HG03521 (cell line): Measurements from ENCODE around the gene TTC21A.

Experiments used
- ATAC-seq: cut with Tn5 transposase; IDR thresholded peaks from one replicate; pipeline ENCODE4 v1.9.1; 2021; ENCODE audit warnings: mild to moderate bottlenecking, moderate library complexity; ENCODE audit not compliant: unreplicated experiment

The TTC21A gene

DNA sequence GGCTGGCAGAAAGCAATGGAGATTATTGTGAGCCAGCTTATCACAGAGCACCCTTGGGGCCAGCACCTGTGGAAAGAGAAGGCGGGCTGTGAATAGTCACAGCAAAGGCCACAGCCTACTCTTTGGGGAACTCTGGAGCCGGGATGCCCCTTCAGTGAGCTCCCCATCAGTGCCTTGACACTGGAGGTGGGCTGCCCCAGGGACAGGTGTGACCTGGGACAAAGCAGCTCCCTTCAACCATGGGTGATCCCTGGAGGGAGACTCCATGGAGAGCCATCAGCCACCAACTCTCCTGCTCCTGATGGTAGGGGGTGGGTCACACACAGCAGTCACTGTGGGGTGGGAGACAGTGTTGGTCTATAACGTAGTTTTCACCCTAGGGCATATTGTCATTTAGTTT is 5.8 kb downstream of the TTC21A start:
- no peak for ATAC-seq

GRCh38 chr3:39114456-39114855 is 7.0 kb downstream of the TTC21A start:
- no peak for ATAC-seq

DNA sequence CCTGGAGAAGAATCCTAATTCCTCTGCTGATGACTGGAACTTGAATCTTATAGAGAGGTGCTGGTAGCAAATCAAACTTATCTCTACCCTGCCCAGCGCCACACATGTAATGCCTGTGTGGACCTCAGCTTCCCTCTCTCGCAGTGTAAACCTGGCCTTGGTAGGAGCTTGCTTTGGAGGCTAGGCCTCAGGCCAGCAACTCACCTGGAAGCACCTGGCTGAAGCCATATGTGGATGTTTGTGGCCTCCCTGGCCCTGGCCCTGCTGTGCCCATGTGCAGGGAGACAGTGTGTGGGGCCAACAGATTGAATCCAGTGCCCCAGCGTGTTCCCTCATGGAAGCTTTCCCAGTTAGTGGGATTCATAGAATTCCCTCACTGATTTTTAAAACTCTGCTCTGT is 8.4 kb downstream of the TTC21A start:
- no peak for ATAC-seq

DNA sequence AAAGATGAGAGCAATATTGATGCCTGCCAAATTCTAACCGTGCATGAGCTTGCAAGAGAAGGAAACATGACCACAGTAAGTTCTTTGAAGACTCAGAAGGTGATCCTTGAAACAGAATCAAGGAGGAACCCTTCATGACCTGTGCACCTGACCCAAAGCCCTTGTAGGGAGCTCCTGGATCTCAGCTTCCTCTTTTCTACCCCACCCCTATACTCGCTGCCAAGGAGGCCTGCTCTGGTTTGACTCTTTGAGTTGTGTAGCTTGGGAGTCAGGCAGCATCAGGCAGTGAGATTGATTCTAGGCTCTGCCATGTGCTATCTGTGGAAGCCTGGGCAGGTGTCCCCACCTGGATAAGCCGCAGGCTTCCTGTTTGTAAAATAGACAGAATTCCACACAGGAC is 10.6 kb downstream of the TTC21A start:
- no peak for ATAC-seq

- no peak for ATAC-seq
Observed at GRCh38 chr3:39118931-39119660, 11.6 kb downstream of the TTC21A start.

- no peak for ATAC-seq
Observed at GRCh38 chr3:39121621-39122020, 14.1 kb downstream of the TTC21A start.

GRCh38 chr3:39122813-39123212 is 15.3 kb downstream of the TTC21A start:
- peak; percentile 60 for ATAC-seq

GRCh38 chr3:39124876-39125840 is 17.7 kb downstream of the TTC21A start:
- no peak for ATAC-seq

- no peak for ATAC-seq
Observed at GRCh38 chr3:39125841-39126500, 18.5 kb downstream of the TTC21A start.

GRCh38 chr3:39126532-39127071 is 19.1 kb downstream of the TTC21A start:
- ATAC-seq: no peak

- no peak for ATAC-seq
Observed at GRCh38 chr3:39127269-39127907, 19.9 kb downstream of the TTC21A start.

DNA sequence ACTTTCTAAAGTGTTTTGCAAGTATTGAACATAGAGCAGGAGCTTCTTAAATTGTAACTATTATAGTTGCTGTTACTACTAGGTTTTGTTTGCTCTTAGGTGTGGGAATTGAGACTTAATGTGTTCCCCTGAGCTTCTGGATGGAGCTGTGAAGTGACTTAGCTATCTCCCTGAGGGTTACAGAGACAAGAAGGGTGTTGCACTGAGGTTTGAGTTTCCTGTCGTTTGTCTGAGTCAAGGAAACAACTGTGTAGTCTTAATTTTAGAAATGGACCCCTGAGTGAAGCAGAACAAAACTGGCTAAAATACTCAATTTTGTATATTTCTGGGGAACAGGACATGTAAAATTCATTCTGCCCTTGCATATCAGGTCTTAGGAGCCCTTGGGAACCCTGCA is 20.4 kb downstream of the TTC21A start:
- no peak for ATAC-seq

GRCh38 chr3:39128951-39129350 is 21.5 kb downstream of the TTC21A start:
- ATAC-seq: no peak

DNA sequence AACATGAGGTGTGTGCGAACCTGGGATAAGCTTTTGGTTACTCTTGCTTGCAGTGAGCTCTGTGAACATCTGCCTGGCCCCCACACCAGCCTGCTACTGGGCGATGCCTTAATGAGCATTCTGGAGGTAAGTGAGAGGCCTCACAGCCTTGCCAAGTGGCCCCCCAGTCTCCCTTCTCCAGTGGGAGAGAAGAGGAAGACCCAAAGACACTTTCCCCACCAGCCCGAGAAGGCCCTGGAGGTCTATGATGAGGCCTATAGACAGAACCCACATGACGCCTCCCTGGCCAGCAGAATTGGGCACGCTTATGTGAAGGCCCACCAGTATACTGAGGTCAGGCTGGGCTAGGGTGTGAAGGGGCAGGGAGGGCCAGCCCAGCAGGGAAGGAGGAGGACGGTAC is 22.5 kb downstream of the TTC21A start:
- no peak for ATAC-seq

DNA sequence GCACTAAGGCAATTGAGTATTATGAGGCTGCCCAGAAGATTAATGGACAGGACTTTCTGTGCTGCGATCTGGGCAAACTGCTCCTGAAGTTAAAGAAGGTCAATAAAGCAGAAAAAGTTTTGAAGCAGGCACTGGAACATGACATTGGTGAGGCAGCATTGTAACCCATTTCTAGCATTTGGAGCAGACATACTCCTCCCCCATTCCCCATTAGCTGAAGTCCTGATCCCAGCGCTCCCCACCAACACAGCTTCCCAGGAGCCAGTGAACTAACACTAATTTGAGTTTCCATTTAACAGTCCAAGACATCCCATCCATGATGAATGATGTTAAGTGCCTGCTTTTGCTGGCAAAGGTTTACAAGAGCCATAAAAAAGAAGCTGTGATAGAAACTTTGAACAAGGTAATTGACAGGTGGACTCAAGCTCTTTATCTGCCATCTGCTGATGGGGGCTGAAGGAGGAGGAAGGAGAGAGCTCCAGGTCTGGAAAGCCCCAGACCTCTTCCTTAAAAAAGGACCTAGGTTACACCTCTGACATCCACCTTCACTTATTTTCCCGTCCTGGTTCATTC is 23.3 kb downstream of the TTC21A start:
- no peak for ATAC-seq

GRCh38 chr3:39132096-39133092 is 24.9 kb downstream of the TTC21A start:
- no peak for ATAC-seq

- ATAC-seq: no peak
Observed at GRCh38 chr3:39133093-39133490, 25.6 kb downstream of the TTC21A start.

- no peak for ATAC-seq
Observed at GRCh38 chr3:39133822-39134221, 26.3 kb downstream of the TTC21A start.

GRCh38 chr3:39134305-39134704 is 26.8 kb downstream of the TTC21A start:
- ATAC-seq: no peak
